Stromal cell of bone marrow (primary cell): Measurements from ENCODE around the gene ABHD6.
"Not testable (repeated sequence)": the region's sequence is repeated elsewhere in the genome, so short reads cannot be mapped to it uniquely, and the experiment has no call there.

ENCODE experiments used
- DNase-seq: peaks from one replicate; pipeline ENCODE4 v3.0.0-alpha.2; 2012; ENCODE audit warnings: low read depth

Gene ABHD6

DNA sequence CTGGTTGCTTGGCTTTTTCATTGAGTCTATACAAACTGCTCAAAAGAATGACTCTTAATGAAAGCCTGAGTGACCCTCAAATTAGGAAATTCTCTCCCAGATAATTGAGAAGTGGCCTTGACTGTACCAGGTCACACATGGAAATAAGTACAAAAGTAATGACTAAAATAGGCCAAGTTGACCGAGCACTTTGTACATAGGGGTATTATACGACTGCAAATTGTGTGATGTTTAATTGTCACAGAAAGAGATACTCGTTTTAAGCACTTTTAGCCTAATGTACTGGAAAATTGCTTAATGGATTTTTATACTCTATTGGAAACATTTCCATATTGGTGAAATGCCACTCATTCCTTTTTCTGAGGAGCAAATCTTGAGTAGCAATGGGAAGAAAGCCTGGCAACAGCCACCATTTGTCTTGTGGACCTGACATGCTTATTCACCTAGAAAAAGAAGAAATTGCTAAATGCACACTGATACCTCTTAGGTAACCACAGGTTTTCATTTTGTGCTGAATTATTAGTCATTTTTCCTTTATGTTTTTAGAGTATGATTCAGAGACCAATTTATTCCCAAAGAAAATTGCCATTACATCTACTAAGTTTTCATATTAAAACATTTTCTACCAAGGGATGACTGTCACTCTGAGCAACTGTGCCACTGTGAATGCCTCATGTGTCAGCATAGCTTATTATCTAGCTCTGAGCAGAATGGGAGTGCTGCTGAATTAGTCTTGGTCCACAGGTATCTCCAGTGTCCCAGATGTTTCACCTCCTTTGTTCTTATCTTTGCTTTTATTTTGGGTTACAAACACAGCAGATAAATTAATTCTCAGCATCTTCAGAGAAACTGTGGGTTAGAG lies 86.2 kb downstream of the ABHD6 start:
- no peak for DNase-seq

DNA sequence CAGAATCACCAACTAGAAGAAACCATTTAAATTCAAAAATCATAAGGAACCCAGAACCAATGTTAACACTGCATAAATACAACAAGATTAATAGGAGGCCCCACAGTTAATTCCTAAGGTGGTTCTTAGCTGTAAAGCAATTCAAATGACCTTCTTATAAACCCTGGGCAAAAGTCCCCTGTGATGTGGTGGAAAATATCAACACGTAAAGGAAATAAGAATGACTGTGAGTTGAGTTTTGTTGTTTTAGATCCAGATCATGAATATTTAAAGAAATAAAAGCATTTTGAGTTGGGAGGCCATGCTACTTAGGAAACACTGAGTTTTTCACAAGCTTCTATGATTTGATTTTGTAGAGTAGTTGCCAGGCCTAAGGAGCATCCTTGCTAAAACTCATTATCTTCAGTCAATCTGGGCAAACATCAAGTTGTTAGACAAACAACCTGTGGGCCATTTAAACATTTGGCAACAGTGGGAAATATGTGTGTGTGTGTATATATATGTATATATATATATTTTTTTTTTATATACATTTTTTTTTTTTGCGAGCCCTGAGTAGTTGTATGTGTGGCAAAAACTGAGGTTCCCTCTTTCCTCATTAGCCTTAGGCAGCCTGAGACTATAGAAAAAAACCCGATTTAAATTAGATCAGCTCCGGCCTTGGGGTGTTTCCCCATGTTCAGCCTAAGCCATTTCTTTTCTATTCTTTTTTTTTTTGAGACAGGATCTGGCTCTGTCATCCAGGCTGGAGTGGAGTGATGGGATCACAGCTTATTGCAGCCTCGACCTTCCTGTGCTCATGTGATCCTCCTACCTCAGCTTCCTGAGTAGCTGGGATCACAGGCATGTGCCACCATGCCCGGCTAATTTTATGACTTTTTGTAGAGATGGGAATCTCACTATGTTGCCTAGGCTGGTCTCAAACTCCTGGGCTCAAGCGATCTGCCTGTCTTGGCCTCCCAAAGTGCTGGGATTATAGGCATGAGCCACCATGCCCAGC lies 87.1 kb downstream of the ABHD6 start:
- no peak for DNase-seq

GRCh38 chr3:58325525-58325992 lies 88.0 kb downstream of the ABHD6 start:
- no peak for DNase-seq

- DNase-seq: no peak
Observed at GRCh38 chr3:58326267-58326900, 88.8 kb downstream of the ABHD6 start.

DNA sequence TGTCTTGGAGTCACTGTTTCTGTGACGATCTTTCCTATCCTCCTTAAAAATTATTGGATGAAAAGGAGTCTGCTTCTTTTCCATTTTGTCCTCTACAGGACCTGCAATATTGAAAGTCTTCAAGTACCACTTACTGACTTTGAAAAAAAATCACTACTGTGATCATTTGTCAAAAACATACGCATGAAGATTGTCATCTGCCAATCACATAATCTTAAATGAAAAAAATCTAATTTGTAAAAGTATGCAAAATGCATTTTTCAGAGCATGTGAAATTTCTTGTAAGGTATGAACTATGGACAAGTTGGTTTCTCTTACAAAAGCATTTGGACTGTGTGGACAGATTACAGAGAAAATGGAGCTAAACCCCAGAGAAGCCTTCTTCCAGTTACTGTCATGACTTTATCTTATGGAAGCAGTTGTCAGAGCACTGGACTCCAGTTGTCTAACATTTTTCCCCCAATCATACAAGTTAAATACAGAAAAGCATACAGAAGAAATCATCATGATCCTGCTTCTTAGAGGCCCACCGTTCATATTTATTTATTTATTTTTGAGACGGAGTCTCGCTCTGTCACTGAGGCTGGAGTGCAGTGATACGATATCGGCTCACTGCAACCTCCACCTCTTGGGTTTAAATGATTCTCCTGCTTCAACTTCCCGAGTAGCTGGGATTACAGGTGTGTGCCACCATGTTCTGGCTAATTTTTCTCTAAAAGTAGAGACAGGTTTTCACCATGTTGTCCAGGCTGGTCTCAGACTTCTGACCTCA lies 91.7 kb downstream of the ABHD6 start:
- DNase-seq: no peak

- no peak for DNase-seq
Observed at GRCh38 chr3:58329922-58330413, 92.4 kb downstream of the ABHD6 start.

DNA sequence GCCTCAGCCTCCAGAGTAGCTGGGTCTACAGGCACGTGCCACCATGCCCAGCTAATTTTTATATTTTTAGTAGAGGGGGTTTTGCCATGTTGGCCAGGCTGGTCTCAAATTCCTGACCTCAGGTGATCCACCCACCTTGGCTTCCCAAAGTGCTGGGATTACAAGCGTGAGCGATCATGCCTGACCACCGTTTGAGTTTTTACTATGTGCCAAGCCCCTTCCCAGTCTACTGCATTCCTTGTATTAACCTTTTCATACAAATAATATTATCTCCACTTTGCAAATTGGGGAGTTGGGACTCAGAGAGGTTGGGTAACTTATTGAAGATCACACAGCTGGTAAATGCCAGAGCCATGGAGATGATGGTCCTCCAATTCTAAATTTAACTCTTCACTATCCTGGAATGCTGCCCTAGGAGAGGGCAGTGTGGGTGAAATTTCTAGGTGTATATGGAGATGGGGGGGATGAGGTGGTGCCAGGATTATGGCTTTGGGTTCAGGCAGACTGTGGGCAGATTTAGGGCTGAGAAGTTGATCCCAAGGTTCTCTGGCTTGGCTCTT lies 94.1 kb downstream of the ABHD6 start:
- no peak for DNase-seq

DNA sequence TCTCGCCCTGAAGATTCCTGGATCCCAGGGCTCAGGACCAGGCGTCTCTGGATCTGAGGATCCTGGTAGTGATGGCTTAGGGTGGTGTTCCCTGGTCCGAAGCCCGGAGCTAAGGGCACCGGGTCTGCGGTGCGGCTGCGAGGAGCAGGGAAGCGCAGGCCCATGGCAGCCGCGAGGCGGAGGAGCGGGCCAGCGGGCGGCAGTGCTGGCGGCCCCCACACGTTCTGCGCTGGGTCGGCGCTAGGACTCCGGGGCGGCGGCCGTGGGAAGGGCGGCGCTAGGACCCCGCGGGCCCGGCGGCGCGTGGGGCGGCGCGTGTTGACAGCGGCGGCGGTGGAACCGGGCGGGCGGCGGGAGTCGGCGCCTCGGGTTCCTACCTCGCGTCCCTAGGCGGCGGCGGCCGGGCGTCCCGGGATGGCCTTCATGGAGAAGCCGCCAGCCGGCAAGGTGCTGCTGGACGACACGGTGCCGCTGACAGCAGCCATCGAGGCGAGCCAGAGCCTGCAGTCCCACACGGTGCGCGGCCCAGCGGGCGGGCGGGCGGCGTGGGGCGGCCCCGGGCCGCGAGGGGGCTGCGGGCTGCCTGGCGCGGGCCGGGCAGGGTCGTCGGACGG lies 95.1 kb downstream of the ABHD6 start, which contains the start of gene PXK:
TSS of gene PXK (plus strand) at position 318 of the 614 bp plus-strand sequence. CDS start at position 415, 97 bp downstream.
- DNase-seq: peak; percentile 74

GRCh38 chr3:58333206-58334012 lies 95.8 kb downstream of the ABHD6 start:
- no peak for DNase-seq

GRCh38 chr3:58334013-58334321 lies 96.4 kb downstream of the ABHD6 start:
- no peak for DNase-seq

DNA sequence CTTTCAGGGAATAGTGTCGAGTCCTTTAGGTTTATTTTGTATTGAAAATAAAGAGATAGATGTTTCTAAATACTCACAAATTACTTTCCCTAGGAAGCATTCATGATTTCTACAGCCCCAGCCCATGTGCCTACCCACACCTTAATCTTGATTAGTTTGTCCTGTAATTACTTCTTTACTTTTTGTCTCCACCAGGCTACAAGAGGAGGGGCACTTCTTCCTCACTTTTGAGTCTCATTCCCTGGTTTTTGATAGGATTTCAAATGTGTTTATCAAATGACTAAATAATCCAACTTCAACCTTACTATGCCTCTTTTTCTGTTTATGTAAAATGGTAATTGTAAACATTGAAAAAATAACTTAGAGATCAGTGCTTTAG lies 96.9 kb downstream of the ABHD6 start:
- no peak for DNase-seq

- DNase-seq: no peak
Observed at GRCh38 chr3:58335652-58335947, 98.0 kb downstream of the ABHD6 start.

GRCh38 chr3:58336135-58336882 lies 98.7 kb downstream of the ABHD6 start:
- peak; percentile 69 for DNase-seq

DNA sequence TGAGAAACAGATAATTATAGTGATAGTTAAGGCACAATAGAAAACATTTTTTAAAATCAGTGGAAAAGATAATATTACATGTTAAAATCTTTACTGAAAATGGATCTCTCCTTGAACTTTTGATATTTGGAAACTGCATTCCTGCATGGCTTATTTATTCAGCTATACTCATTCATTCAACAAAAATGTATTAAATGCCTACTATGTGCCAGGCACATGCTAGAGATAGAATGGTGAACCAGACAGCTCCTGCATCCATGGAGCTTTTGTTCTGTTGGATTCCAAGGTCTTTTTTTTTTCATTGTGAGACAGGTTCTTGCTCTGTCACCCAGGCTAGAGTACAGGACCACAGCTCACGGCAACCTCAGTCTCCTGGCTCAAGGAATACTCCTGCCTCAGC lies 99.6 kb downstream of the ABHD6 start:
- DNase-seq: no peak

GRCh38 chr3:58339146-58339545 lies 101.6 kb downstream of the ABHD6 start:
- DNase-seq: not testable (repeated sequence)

DNA sequence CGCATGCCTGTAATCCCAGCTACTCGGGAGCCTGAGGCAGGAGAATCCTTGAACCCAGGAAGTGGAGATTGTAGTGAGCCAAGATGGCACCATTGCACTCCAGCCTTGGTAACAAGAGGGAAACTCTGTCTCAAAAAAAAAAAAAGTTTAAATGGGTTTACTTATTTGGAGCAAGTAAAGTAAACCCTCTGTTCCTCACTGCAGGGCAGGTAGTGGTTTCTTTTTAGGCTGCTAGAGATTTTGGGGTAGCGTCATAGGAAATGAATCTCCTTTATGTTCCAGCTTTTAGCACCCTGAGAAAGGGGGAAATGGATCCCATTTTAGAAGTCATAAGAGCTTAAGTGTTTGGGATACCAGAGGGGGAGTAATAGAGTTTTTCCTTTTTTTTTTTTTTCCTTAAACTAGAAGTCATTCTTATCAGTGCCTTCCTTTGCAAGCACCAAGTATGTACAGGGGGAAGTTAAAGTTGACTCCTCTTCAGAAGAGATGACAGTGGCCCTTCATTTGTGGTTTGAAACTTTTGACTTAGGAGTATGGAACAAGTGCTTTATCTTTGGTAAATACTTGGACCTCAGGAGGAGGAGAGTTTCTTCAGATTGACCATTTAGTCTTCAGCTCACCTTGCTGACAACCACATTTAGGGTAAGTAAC lies 103.1 kb downstream of the ABHD6 start:
- no peak for DNase-seq

- no peak for DNase-seq
Observed at GRCh38 chr3:58341376-58341775, 103.8 kb downstream of the ABHD6 start.

GRCh38 chr3:58342676-58343075 lies 105.1 kb downstream of the ABHD6 start:
- DNase-seq: no peak
